OCI-LY7 (cell line): ENCODE results near the gene RNF130. TPM values are rescaled to one million over a fixed set of nuclear protein-coding genes. Genes with fewer than 3 reads are reported as not detected.

Source experiments
- BruUV-seq: library from RNA; stranded (reverse); fragments of 400-500 nt; replicated peaks from 2 replicates; lab custom pipeline; 2021; lab: Mats Ljungman, UMichigan
- CTCF ChIA-PET: fragments of 300-600 bp; sonication (Branson Sonifier 250); formaldehyde crosslinking; loops from one replicate; lab custom pipeline; 2022; ENCODE audit warnings: antibody characterized with exemption; ENCODE audit not compliant: unreplicated experiment; lab: Charles Lee
- POLR2A ChIA-PET: fragments of 300-600 bp; sonication (Branson Sonifier 250); formaldehyde crosslinking; loops from one replicate; lab custom pipeline; 2022; ENCODE audit warnings: antibody characterized with exemption; lab: Charles Lee
- DNase-seq: peaks from one replicate; pipeline ENCODE4 v3.0.0-alpha.2; 2015; ENCODE audit warnings: low spot score
- H2AFZ ChIP-seq: fragments of 200-600 bp; sonication (generic), shearing (Covaris generic); 2 replicates; pipeline ENCODE4 v1.6.1; 2014; ENCODE audit warnings: mild to moderate bottlenecking, antibody characterized with exemption, low read length, moderate library complexity
- H3K27ac ChIP-seq: fragments of 200-600 bp; sonication (generic); 2 replicates; pipeline ENCODE4 v1.5.1; 2014; ENCODE audit warnings: mixed run types, low read depth, mild to moderate bottlenecking, moderate library complexity, low read length, inconsistent platforms; ENCODE audit not compliant: poor library complexity, severe bottlenecking
- H3K36me3 ChIP-seq: fragments of 200-600 bp; sonication (generic); 2 replicates; pipeline ENCODE4 v1.6.1; 2014; ENCODE audit warnings: mild to moderate bottlenecking, antibody characterized with exemption, low read length, moderate library complexity, mixed read lengths; ENCODE audit not compliant: insufficient read depth
- H3K4me1 ChIP-seq: fragments of 200-600 bp; sonication (generic); 2 replicates; pipeline ENCODE4 v1.5.1; 2014; ENCODE audit warnings: mild to moderate bottlenecking, low read length; ENCODE audit not compliant: insufficient read depth, poor library complexity, severe bottlenecking
- H3K4me2 ChIP-seq: fragments of 200-600 bp; sonication (generic); 2 replicates; pipeline ENCODE4 v1.6.1; 2014; ENCODE audit warnings: mild to moderate bottlenecking, low read length
- H3K4me3 ChIP-seq: fragments of 200-600 bp; sonication (generic); 2 replicates; pipeline ENCODE4 v1.5.1; 2014; ENCODE audit warnings: mild to moderate bottlenecking, low read depth, low read length; ENCODE audit not compliant: poor library complexity, severe bottlenecking
- H3K79me2 ChIP-seq: fragments of 200-600 bp; sonication (generic); 2 replicates; pipeline ENCODE4 v1.6.1; 2016; ENCODE audit warnings: low read depth, mild to moderate bottlenecking, low read length, moderate library complexity, mixed read lengths; ENCODE audit not compliant: insufficient read depth
- H3K9me2 ChIP-seq: fragments of 200-600 bp; sonication (generic); 2 replicates; pipeline ENCODE4 v1.6.1; 2016; ENCODE audit warnings: mild to moderate bottlenecking, low read length, mixed read lengths; ENCODE audit not compliant: insufficient read depth
- H3K9me3 ChIP-seq: fragments of 200-600 bp; sonication (generic); 2 replicates; pipeline ENCODE4 v1.6.1; 2014; ENCODE audit warnings: mild to moderate bottlenecking, mixed run types, low read length, mixed read lengths
- H4K20me1 ChIP-seq: fragments of 200-600 bp; sonication (generic); 2 replicates; pipeline ENCODE4 v1.6.1; 2014; ENCODE audit warnings: mild to moderate bottlenecking, antibody characterized with exemption, low read length, moderate library complexity, mixed read lengths; ENCODE audit not compliant: insufficient read depth
- EZH2phosphoT487 ChIP-seq: fragments of 200-600 bp; sonication (generic); IDR thresholded peaks from 2 replicates; pipeline ENCODE4 v1.6.1; 2018; ENCODE audit warnings: low read depth, borderline replicate concordance, mild to moderate bottlenecking, mixed run types, antibody characterized with exemption, low read length, moderate library complexity, mixed read lengths
- intact Hi-C: fragments of 100-400 bp; cut with micrococcal nuclease; formaldehyde crosslinking; loops from one replicate; pipeline ENCODE4 v1.10.0; 2022; ENCODE audit not compliant: unreplicated experiment
- total RNA-seq, 2 experiments: library from RNA; depleted of rRNA in 1 of 2; stranded (reverse); fragments of >200 nt in 1 of 2; shearing (Covaris generic) in 1 of 2; gene quantifications; 2 replicates each; pipeline ENCODE4 v1.2.3, GENCODE V29; 2014 to 2022
- TF ChIP-seq, protein P1 (sequence below): fragments of 200-600 bp; sonication (generic); conservative IDR thresholded peaks from 2 replicates; pipeline ENCODE4 v1.5.1; 2014; ENCODE audit warnings: mild to moderate bottlenecking, antibody characterized with exemption, low read length, moderate library complexity, mixed read lengths

RNF130 gene
- total RNA-seq, 2 experiments from 2014 or later, result 0.16 TPM; not detected in 1

DNA sequence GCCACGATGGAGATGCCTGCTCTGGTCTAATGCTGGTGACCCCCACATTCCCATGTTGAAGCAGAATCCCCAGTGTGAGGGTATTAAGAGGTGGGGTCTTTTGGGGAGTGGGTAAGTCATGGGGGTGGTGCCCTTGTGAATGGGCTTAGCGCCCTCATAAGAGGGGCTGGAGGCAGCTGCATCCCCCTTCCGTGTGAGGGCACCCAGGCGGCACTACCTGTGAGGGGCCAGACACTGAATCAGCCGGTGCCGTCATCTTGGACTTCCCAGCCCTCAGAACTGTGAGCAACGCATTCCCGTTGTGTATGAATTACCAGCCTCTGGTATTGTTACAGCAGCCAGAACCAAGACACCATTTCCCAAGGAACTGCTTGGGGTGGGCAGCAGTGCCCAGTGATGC, 27.0 kb upstream of the RNF130 start:
- intact Hi-C loops, result no loop called here
- POLR2A ChIA-PET, result no interaction called here
- no peak overlapping the region for H3K4me2 ChIP-seq
- H2AFZ ChIP-seq, result no peak overlapping the region
- TF ChIP-seq EZH2phosphoT487, result no peak
- TF ChIP-seq, protein P1, sequence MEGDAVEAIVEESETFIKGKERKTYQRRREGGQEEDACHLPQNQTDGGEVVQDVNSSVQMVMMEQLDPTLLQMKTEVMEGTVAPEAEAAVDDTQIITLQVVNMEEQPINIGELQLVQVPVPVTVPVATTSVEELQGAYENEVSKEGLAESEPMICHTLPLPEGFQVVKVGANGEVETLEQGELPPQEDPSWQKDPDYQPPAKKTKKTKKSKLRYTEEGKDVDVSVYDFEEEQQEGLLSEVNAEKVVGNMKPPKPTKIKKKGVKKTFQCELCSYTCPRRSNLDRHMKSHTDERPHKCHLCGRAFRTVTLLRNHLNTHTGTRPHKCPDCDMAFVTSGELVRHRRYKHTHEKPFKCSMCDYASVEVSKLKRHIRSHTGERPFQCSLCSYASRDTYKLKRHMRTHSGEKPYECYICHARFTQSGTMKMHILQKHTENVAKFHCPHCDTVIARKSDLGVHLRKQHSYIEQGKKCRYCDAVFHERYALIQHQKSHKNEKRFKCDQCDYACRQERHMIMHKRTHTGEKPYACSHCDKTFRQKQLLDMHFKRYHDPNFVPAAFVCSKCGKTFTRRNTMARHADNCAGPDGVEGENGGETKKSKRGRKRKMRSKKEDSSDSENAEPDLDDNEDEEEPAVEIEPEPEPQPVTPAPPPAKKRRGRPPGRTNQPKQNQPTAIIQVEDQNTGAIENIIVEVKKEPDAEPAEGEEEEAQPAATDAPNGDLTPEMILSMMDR, result no peak
- no peaks in the 10 kb centered on the region for H3K4me1 ChIP-seq
- no TSS peak for BruUV-seq
- H3K9me2 ChIP-seq, result no peaks in the 10 kb centered on the region
- H4K20me1 ChIP-seq, result no peaks in the 10 kb centered on the region
- DNase-seq, result no peak
- no peak overlapping the region for H3K27ac ChIP-seq
- no peaks in the 10 kb centered on the region for H3K36me3 ChIP-seq
- H3K79me2 ChIP-seq, result no peaks in the 10 kb centered on the region
- CTCF ChIA-PET, result no interaction called here
- H3K9me3 ChIP-seq, result no peaks in the 10 kb centered on the region
- H3K4me3 ChIP-seq, result no peak overlapping the region

DNA sequence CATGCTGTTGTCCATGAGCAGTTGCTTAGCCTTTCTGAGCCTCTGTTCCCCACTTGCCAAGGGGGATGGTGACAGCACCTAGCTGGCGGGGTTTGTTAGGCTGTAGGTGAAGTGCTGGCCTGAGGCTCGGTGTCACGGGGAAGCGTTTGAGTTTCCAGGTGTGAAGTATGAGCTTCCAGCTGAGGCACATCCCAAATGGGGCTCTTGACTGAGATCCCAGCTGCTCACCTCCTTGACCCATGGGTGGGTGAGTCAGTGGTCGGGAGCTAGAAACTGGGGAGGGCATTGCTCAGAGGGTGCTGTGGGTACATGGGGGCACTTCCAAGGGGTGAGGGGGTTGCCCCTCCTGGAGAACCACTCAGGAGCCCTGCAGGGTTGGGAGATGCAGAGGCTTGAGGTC, 26.4 kb upstream of the RNF130 start:
- H3K4me1 ChIP-seq, result no peaks in the 10 kb centered on the region
- no peak overlapping the region for H2AFZ ChIP-seq
- H3K9me3 ChIP-seq, result no peaks in the 10 kb centered on the region
- no peaks in the 10 kb centered on the region for H3K9me2 ChIP-seq
- no peaks in the 10 kb centered on the region for H3K79me2 ChIP-seq
- ChIA-PET POLR2A (no interaction called here), CTCF (no interaction called here)
- intact Hi-C loops, result no loop called here
- no TSS peak for BruUV-seq
- no peak for DNase-seq
- H3K4me2 ChIP-seq, result no peak overlapping the region
- no peaks in the 10 kb centered on the region for H4K20me1 ChIP-seq
- TF ChIP-seq, protein P1, result no peak
- TF ChIP-seq EZH2phosphoT487, result no peak
- H3K36me3 ChIP-seq, result no peaks in the 10 kb centered on the region
- H3K4me3 ChIP-seq, result no peak overlapping the region
- no peak overlapping the region for H3K27ac ChIP-seq

GRCh38 chr5:180097163-180097894, 25.8 kb upstream of the RNF130 start:
- no peak for DNase-seq
- ChIA-PET POLR2A (no interaction called here), CTCF (no interaction called here)
- Histone ChIP-seq H3K27ac (no peak overlapping the region), H2AFZ (no peak overlapping the region), H3K9me3 (no peaks in the 10 kb centered on the region), H3K79me2 (no peaks in the 10 kb centered on the region), H3K4me3 (no peak overlapping the region), H3K9me2 (no peaks in the 10 kb centered on the region), H3K36me3 (no peaks in the 10 kb centered on the region), H4K20me1 (no peaks in the 10 kb centered on the region), H3K4me2 (no peak overlapping the region), H3K4me1 (no peaks in the 10 kb centered on the region)
- intact Hi-C loops, result no loop called here
- BruUV-seq, result no TSS peak
- TF ChIP-seq, protein P1, result no peak
